Neutrophil (primary cell): Measurements from ENCODE around the gene IVNS1ABP.

Experiments used
- H3K27ac ChIP-seq: fragments of 200-600 bp; sonication (generic); 2 replicates; pipeline ENCODE4 v1.5.1; 2016; ENCODE audit warnings: mild to moderate bottlenecking, moderate library complexity
- H3K27me3 ChIP-seq: fragments of 200-600 bp; sonication (generic); 2 replicates; pipeline ENCODE4 v1.6.0; 2016; ENCODE audit warnings: mild to moderate bottlenecking
- H3K36me3 ChIP-seq: fragments of 200-600 bp; sonication (generic); 2 replicates; pipeline ENCODE4 v1.5.1; 2017
- H3K4me1 ChIP-seq, 2 experiments: fragments of 200-600 bp in 1 of 2; sonication (generic) in 1 of 2; 1 replicate in 1 of 2; 2 replicates in 1 of 2; pipeline versions ENCODE4 v1.5.1 to v1.6.1; 2013 to 2016; ENCODE audit warnings: low read depth in 1 of 2, low read length in 1 of 2, mild to moderate bottlenecking in 1 of 2, moderate library complexity in 1 of 2; ENCODE audit not compliant: control insufficient read depth in 1 of 2, insufficient read depth in 1 of 2
- H3K4me3 ChIP-seq, 2 experiments: fragments of 200-600 bp in 1 of 2; sonication (generic) in 1 of 2; 1 replicate in 1 of 2; 2 replicates in 1 of 2; pipeline ENCODE4 v1.5.1; 2013 to 2016; ENCODE audit warnings: low read depth in 1 of 2, low read length in 1 of 2, mild to moderate bottlenecking in 1 of 2, moderate library complexity in 1 of 2
- H3K9me3 ChIP-seq: fragments of 200-600 bp; sonication (generic); 2 replicates; pipeline ENCODE4 v1.5.1; 2016
- TF ChIP-seq, protein P1 (sequence below): fragments of 200-600 bp; sonication (generic); IDR thresholded peaks from 2 replicates; pipeline ENCODE4 v1.5.1; 2016; ENCODE audit warnings: antibody characterized with exemption

IVNS1ABP gene

DNA sequence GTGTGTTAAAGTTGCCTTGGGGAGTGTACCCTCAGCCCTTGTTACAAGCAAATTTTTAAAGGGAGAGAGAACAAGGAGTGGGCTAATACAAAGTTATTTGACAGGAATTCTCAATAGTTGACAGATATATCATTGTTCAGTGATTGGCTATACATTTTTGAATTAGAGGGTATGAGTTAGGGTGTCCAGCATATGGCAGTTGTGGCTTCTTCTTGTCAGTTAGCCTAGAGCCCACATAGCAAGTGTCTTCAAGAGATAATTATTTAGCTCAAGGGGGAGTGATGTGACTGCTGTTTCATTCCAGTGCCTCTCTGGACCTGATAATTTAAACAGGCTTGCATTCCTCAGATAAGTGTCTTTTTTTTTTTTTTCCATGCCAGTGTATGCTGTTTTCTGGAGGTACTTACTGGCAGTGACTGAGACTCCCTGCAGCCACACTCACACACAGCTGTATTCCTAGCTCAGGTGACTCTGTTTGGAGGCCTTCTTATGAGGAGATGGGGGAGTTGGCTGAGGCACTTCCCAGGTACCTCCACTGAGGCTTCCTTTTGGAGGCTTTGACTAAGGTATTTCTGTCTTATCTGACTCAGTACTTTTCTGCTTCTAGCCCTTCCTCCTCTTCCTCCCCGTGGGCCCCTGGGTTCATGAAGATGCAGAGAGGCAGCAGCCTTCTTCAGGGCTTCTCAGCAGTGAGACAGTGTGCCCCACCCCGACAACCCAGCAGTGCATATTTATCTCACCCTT lies 32.3 kb downstream of the IVNS1ABP start:
- no peak overlapping the region for H3K4me3 ChIP-seq
- TF ChIP-seq, protein P1, sequence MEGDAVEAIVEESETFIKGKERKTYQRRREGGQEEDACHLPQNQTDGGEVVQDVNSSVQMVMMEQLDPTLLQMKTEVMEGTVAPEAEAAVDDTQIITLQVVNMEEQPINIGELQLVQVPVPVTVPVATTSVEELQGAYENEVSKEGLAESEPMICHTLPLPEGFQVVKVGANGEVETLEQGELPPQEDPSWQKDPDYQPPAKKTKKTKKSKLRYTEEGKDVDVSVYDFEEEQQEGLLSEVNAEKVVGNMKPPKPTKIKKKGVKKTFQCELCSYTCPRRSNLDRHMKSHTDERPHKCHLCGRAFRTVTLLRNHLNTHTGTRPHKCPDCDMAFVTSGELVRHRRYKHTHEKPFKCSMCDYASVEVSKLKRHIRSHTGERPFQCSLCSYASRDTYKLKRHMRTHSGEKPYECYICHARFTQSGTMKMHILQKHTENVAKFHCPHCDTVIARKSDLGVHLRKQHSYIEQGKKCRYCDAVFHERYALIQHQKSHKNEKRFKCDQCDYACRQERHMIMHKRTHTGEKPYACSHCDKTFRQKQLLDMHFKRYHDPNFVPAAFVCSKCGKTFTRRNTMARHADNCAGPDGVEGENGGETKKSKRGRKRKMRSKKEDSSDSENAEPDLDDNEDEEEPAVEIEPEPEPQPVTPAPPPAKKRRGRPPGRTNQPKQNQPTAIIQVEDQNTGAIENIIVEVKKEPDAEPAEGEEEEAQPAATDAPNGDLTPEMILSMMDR, result no peak

DNA sequence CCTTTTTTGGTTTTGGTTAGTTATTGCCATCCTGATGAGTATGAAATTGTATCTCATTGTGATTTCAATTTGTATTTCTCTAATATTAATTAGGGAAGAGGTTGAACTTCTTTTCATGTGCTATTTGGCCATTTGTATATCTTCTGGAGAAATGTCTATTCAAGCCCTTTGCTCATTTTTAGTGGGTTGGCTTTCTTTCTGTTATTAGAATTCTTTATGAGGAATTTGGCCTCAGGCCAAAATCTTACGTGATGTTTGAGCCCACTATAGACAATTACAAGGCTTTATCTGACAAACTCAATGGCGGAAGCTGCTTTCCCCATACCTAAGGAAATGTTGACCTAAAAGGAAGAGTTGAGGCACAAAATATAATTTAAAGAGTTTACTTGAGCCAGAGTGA lies 32.9 kb downstream of the IVNS1ABP start:
- TF ChIP-seq, protein P1, result no peak
- H3K36me3 ChIP-seq, result peaks cover 4% of the 10 kb centered on the region
- H3K9me3 ChIP-seq, result no peaks in the 10 kb centered on the region
- no peak overlapping the region for H3K27ac ChIP-seq
- no peaks in the 10 kb centered on the region for H3K4me1 ChIP-seq
- no peak overlapping the region for H3K4me3 ChIP-seq
- H3K27me3 ChIP-seq, result no peaks in the 10 kb centered on the region

More for the DNA sequence above, 32.3 kb downstream of the IVNS1ABP start:
- H3K36me3 ChIP-seq, result peaks cover 5% of the 10 kb centered on the region
- H3K4me1 ChIP-seq, result no peaks in the 10 kb centered on the region
- H3K27ac ChIP-seq, result no peak overlapping the region
- H3K9me3 ChIP-seq, result no peaks in the 10 kb centered on the region
- H3K27me3 ChIP-seq, result no peaks in the 10 kb centered on the region

DNA sequence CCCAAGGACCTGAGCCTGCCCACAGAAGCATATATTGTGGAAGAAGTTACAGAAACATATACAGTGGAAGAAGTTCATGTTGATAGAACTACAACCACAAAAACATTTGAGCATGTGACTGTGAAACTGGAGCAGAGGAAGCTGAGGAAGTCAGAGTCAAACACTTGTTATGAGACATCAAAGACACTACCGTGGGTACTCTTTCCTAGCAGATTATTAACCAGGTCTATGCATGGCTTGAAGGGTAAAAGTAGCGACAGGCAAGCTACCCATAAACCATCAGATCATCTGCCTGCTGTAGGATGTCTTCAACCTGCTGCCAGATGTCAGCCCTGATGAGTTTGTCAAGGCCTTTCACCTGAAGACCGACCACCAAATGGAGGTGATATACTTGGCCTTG lies 35.8 kb downstream of the IVNS1ABP start:
- Histone ChIP-seq H3K27me3 (no peaks in the 10 kb centered on the region), H3K9me3 (no peaks in the 10 kb centered on the region), H3K4me3 (no peak overlapping the region), H3K4me1 (no peaks in the 10 kb centered on the region), H3K36me3 (no peaks in the 10 kb centered on the region), H3K27ac (no peak overlapping the region)
- TF ChIP-seq, protein P1, result no peak

DNA sequence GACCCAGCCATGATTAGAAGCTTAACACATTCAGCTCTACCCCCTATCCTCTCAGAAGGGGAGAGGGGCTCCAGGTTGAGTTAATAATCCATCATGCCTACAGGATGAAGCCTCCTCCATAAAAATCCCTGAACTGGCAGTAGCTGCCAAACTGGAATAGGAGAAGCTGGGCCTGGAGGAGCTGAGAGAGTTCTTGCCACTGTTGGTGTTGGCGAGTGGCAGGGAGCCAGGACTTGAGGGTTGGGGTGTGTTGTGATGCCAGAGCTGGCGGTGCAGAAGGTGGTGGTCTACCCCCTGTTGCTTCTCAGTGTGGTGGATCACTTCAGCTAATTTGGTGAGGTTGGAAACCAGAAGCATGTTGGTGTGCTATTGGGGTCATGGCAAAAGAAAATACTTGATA lies 36.5 kb downstream of the IVNS1ABP start:
- Histone ChIP-seq H3K4me1 (no peaks in the 10 kb centered on the region), H3K27me3 (no peaks in the 10 kb centered on the region), H3K4me3 (no peak overlapping the region), H3K36me3 (no peaks in the 10 kb centered on the region), H3K27ac (no peak overlapping the region), H3K9me3 (no peaks in the 10 kb centered on the region)
- TF ChIP-seq, protein P1, result no peak

DNA sequence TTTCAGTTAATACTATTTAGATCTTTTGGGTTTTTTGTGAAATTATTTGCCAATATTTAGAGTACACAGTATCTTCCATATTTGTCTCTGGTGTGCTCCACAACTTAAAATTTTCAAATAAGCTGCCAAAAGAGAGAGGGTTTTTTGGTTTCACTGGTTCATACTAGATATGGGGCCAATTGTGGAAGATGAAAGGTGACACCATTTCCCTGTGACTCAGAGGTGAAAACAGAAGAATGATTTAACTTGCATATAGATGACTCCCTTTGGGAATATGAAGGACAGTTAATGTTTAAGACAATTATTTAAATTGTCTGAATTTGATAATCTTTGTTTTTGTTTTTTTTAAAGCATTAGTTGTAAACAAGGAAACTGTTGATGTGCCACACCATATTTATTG lies 37.5 kb downstream of the IVNS1ABP start:
- no peaks in the 10 kb centered on the region for H3K4me1 ChIP-seq
- H3K36me3 ChIP-seq, result no peaks in the 10 kb centered on the region
- H3K27ac ChIP-seq, result no peak overlapping the region
- no peaks in the 10 kb centered on the region for H3K9me3 ChIP-seq
- TF ChIP-seq, protein P1, result no peak
- no peaks in the 10 kb centered on the region for H3K27me3 ChIP-seq
- no peak overlapping the region for H3K4me3 ChIP-seq
